ENCODE measurements around the gene MTAP. TPM values are rescaled to one million over a fixed set of nuclear protein-coding genes. Genes with fewer than 3 reads are reported as not detected.

MTAP gene
- total and polyA plus RNA-seq, 11 donors = 5.4 to 27.3 (median 18.1) TPM

GRCh38 chr9:21970800-21971640, 168.6 kb downstream of the MTAP start:
- ATAC-seq = no peak
- Histone ChIP-seq H3K9me3 (no peaks in the 10 kb centered on the region), H3K36me3 (no peaks in the 10 kb centered on the region), H3K27ac (no peak overlapping the region), H3K4me1 (peaks cover 0 to 39% (median 14%) of the 10 kb centered on the region in 12 donors), H3K4me3 (no peak overlapping the region), H3K27me3 (peaks cover 74 to 100% (median 100%) of the 10 kb centered on the region in 9 donors)
- WGBS, 4 donors = 3 to 16% (median 6%) methylated on average over 41 to 45 of the region's 45 CpGs
- intact Hi-C loops (cut with DNase I) = no loop called here
- no peak for DNase-seq
- TF ChIP-seq CTCF (IDR thresholded peaks at IDR 0.05) (no peak), POLR2A (IDR thresholded peaks at IDR 0.05) (no peak)

GRCh38 chr9:21972361-21972760, 169.9 kb downstream of the MTAP start:
- intact Hi-C loops (cut with DNase I) = no loop called here
- Histone ChIP-seq H3K27me3 (peaks cover 74 to 100% (median 100%) of the 10 kb centered on the region in 9 donors), H3K4me1 (peaks cover 0 to 37% (median 14%) of the 10 kb centered on the region in 12 donors)

GRCh38 chr9:21974343-21974721, 171.9 kb downstream of the MTAP start:
- Histone ChIP-seq H3K9me3 (no peaks in the 10 kb centered on the region), H3K27me3 (peaks cover 61 to 100% (median 100%) of the 10 kb centered on the region in 9 donors), H3K36me3 (no peaks in the 10 kb centered on the region), H3K27ac (no peak overlapping the region), H3K4me3 (peak overlapping the region; percentile 21 to 53 (median 44)), H3K4me1 (peaks cover 0 to 26% (median 13%) of the 10 kb centered on the region in 12 donors)
- intact Hi-C loops (cut with DNase I) = no loop called here
- 2 to 3% (median 2%) methylated on average over 19 to 21 of the region's 21 CpGs for WGBS, 4 donors
- DNase-seq (no peak), ATAC-seq (no peak)
- TF ChIP-seq POLR2A (IDR thresholded peaks at IDR 0.05) (no peak), CTCF (IDR thresholded peaks at IDR 0.05) (no peak)

More at GRCh38 chr9:21972361-21972760, 169.9 kb downstream of the MTAP start:
- Histone ChIP-seq H3K27ac (no peak overlapping the region), H3K36me3 (no peaks in the 10 kb centered on the region), H3K4me3 (no peak overlapping the region), H3K9me3 (no peaks in the 10 kb centered on the region)
- DNase-seq (no peak), ATAC-seq (no peak)
- TF ChIP-seq CTCF (IDR thresholded peaks at IDR 0.05) (no peak), POLR2A (IDR thresholded peaks at IDR 0.05) (no peak)

- Histone ChIP-seq H3K36me3 (no peaks in the 10 kb centered on the region), H3K27ac (no peak overlapping the region), H3K27me3 (peaks cover 61 to 100% (median 100%) of the 10 kb centered on the region in 9 donors), H3K4me3 (peak overlapping the region; percentile 21 to 53 (median 44)), H3K4me1 (peaks cover 0 to 26% (median 13%) of the 10 kb centered on the region in 12 donors), H3K9me3 (no peaks in the 10 kb centered on the region)
- ATAC-seq = peak in 3 of 4 donors; percentile 61 to 68 (median 61)
- 1% methylated on average over 27 to 51 of the region's 51 CpGs for WGBS, 4 donors
- DNase-seq = peak in 1 of 5 donors; percentile 26
- no peak for TF ChIP-seq POLR2A (IDR thresholded peaks at IDR 0.05)
- TF ChIP-seq CTCF (IDR thresholded peaks at IDR 0.05) = no peak
- intact Hi-C loops (cut with DNase I) = no loop called here
Measured at GRCh38 chr9:21974722-21975409, 172.4 kb downstream of the MTAP start.
